Peyer's patch (tissue), 4 donors: ENCODE measurements around the gene RHBDL3. TPM values are rescaled to one million over a fixed set of nuclear protein-coding genes. Genes with fewer than 3 reads are reported as not detected.
A peak's percentile ranks its signal among the peaks of the same experiment; 100 is the strongest.

Experiments
- DNase-seq, 3 donors: peaks; one replicate each; pipeline ENCODE4 v3.0.0-alpha.2; 2017 to 2019
- H3K27ac ChIP-seq, 4 donors: fragments of 200-600 bp; sonication (generic); one replicate each; pipeline ENCODE4 v1.5.1; 2016 to 2019
- H3K27me3 ChIP-seq, 2 donors: fragments of 200-600 bp; sonication (generic); one replicate each; pipeline ENCODE4 v1.5.1; 2019
- H3K36me3 ChIP-seq, 3 donors: fragments of 200-600 bp; sonication (generic); one replicate each; pipeline ENCODE4 v1.5.1; 2016 to 2019
- H3K4me1 ChIP-seq, 4 donors: fragments of 200-600 bp; sonication (generic); one replicate each; pipeline ENCODE4 v1.5.1; 2016 to 2019
- H3K4me3 ChIP-seq, 4 donors: fragments of 200-600 bp; sonication (generic); 1 replicate in 3 of 4; 2 replicates in 1 of 4; pipeline ENCODE4 v1.5.1; 2016 to 2019; ENCODE audit warnings: mild to moderate bottlenecking in 1 of 4
- H3K9me3 ChIP-seq, 4 donors: fragments of 200-600 bp; sonication (generic); one replicate each; pipeline ENCODE4 v1.5.1; 2016 to 2019; ENCODE audit warnings: mild to moderate bottlenecking in 1 of 4
- CTCF ChIP-seq, 6 experiments: fragments of 450-650 bp in 4 of 6; fragments of 200-600 bp in 2 of 6; sonication (generic) in 1 of 6; IDR thresholded peaks; one replicate each; pipeline ENCODE4 v1.5.1; 2017 to 2019; ENCODE audit warnings: antibody characterized with exemption in 6 of 6, mild to moderate bottlenecking in 3 of 6, moderate library complexity in 1 of 6
- POLR2A ChIP-seq, 2 donors: fragments of 450-650 bp; IDR thresholded peaks; one replicate each; pipeline ENCODE4 v1.5.1; 2017; ENCODE audit warnings: antibody characterized with exemption in 2 of 2, mild to moderate bottlenecking in 2 of 2, moderate library complexity in 2 of 2
- total RNA-seq, 4 donors: library from RNA; depleted of rRNA; stranded (reverse); fragments of >200 nt; gene quantifications; one replicate each; pipeline ENCODE4 v1.1.0, GENCODE V29; 2016

The RHBDL3 gene
- total RNA-seq, 4 donors from 2014 or later, result 0.28 to 0.40 TPM; not detected in 2

- no peaks in the 10 kb centered on the region for H3K4me1 ChIP-seq
- H3K27me3 ChIP-seq, result no peaks in the 10 kb centered on the region
- no peaks in the 10 kb centered on the region for H3K36me3 ChIP-seq
- DNase-seq, result no peak
- TF ChIP-seq POLR2A (IDR thresholded peaks at IDR 0.05), result no peak
- TF ChIP-seq CTCF (IDR thresholded peaks at IDR 0.05), result no peak
- H3K9me3 ChIP-seq, result no peaks in the 10 kb centered on the region
- H3K27ac ChIP-seq, result no peak overlapping the region
- H3K4me3 ChIP-seq, result no peak overlapping the region
These were observed 30.0 kb upstream of the RHBDL3 start for GRCh38 chr17:32235588-32235987.

- H3K36me3 ChIP-seq, result no peaks in the 10 kb centered on the region
- no peak for DNase-seq
- no peak overlapping the region for H3K4me3 ChIP-seq
- H3K27ac ChIP-seq, result no peak overlapping the region
- H3K4me1 ChIP-seq, result no peaks in the 10 kb centered on the region
- H3K27me3 ChIP-seq, result no peaks in the 10 kb centered on the region
- TF ChIP-seq CTCF (IDR thresholded peaks at IDR 0.05), result no peak
- no peak for TF ChIP-seq POLR2A (IDR thresholded peaks at IDR 0.05)
- no peaks in the 10 kb centered on the region for H3K9me3 ChIP-seq
These were observed 26.2 kb upstream of the RHBDL3 start for GRCh38 chr17:32239456-32239855.

DNA sequence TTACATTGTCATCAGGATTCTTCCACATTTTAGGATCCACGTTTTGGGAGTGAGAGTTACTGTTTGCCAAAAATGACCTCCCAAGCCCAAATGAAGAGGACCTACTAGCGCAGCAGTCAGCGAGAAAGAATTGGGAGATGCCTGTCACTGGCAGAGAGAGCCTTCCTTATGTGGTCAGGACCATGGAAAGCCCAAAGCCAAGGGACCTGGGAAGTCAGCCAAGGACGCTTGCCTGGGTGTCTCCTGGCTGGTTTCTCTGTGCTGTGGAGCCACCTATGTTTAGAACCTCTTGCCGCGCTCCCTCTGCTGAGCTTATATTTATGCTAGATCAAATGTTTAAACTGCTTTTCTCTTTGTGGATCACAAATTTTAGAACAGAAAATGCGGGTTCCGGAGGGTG, 24.9 kb upstream of the RHBDL3 start:
- Histone ChIP-seq H3K36me3 (no peaks in the 10 kb centered on the region), H3K4me3 (no peak overlapping the region), H3K9me3 (no peaks in the 10 kb centered on the region), H3K27me3 (no peaks in the 10 kb centered on the region), H3K27ac (no peak overlapping the region), H3K4me1 (no peaks in the 10 kb centered on the region)
- no peak for TF ChIP-seq CTCF (IDR thresholded peaks at IDR 0.05)
- TF ChIP-seq POLR2A (IDR thresholded peaks at IDR 0.05), result no peak
- no peak for DNase-seq

- no peak overlapping the region for H3K4me3 ChIP-seq
- DNase-seq, result no peak
- H3K9me3 ChIP-seq, result no peaks in the 10 kb centered on the region
- H3K27ac ChIP-seq, result no peak overlapping the region
- no peaks in the 10 kb centered on the region for H3K4me1 ChIP-seq
- no peak for TF ChIP-seq POLR2A (IDR thresholded peaks at IDR 0.05)
- no peak for TF ChIP-seq CTCF (IDR thresholded peaks at IDR 0.05)
- H3K27me3 ChIP-seq, result no peaks in the 10 kb centered on the region
- no peaks in the 10 kb centered on the region for H3K36me3 ChIP-seq
These were observed 24.0 kb upstream of the RHBDL3 start for GRCh38 chr17:32241640-32242039.

GRCh38 chr17:32249475-32249874, 16.2 kb upstream of the RHBDL3 start:
- Histone ChIP-seq H3K4me3 (no peak overlapping the region), H3K27me3 (no peaks in the 10 kb centered on the region), H3K27ac (no peak overlapping the region), H3K4me1 (no peaks in the 10 kb centered on the region), H3K36me3 (no peaks in the 10 kb centered on the region), H3K9me3 (no peaks in the 10 kb centered on the region)
- no peak for DNase-seq
- TF ChIP-seq POLR2A (IDR thresholded peaks at IDR 0.05) (no peak), CTCF (IDR thresholded peaks at IDR 0.05) (no peak)

DNA sequence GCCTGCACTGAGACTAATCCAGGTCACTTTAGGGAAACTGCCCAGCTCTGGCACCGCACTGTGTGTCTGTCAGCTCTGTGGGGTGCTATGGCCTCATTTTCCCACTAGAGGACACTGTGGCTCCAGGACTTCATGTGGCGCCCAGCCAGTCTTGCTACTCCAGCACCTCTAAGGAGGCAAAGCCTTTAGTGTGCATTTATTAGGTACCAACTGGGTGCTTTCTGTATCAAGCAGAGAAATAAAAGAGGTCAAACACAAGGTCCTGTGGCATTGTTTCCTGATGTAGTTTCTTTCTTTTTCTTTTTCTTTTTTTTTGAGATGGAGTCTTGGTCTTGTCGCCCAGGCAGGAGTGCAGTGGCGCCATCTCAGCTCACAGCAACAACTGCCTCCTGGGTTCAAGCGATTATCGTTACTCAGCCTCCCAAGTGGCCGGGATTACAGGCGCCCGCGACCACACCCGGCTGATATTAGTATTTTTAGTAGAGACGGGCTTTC, 12.5 kb upstream of the RHBDL3 start:
- no peaks in the 10 kb centered on the region for H3K4me1 ChIP-seq
- H3K4me3 ChIP-seq, result no peak overlapping the region
- no peaks in the 10 kb centered on the region for H3K9me3 ChIP-seq
- DNase-seq, result peak; percentile 40 to 88 (median 74)
- no peak overlapping the region for H3K27ac ChIP-seq
- H3K36me3 ChIP-seq, result no peaks in the 10 kb centered on the region
- TF ChIP-seq CTCF (IDR thresholded peaks at IDR 0.05) (peak; percentile 35 to 92 (median 89)), POLR2A (IDR thresholded peaks at IDR 0.05) (no peak)
- no peaks in the 10 kb centered on the region for H3K27me3 ChIP-seq
